GM12878 (cell line): ENCODE measurements around the gene CCNYL1. TPM values are rescaled to one million over a fixed set of nuclear protein-coding genes. Genes with fewer than 3 reads are reported as not detected.

Experiments used
- BCL3 ChIP-seq: IDR thresholded peaks from 2 replicates; pipeline ENCODE4 v1.6.1; 2011; ENCODE audit warnings: borderline replicate concordance, low read depth, mild to moderate bottlenecking, moderate library complexity, low read length; ENCODE audit not compliant: insufficient read depth, poor library complexity, severe bottlenecking
- BRCA1 ChIP-seq: IDR thresholded peaks from 2 replicates; pipeline ENCODE4 v1.6.1; 2011; ENCODE audit warnings: low read depth, low read length, improper control_type of control experiment
- DPF2 ChIP-seq: fragments of 450-650 bp; IDR thresholded peaks from 2 replicates; pipeline ENCODE4 v1.6.1; 2017; ENCODE audit warnings: mild to moderate bottlenecking
- E2F4 ChIP-seq: IDR thresholded peaks from 2 replicates; pipeline ENCODE4 v1.6.1; 2012; ENCODE audit warnings: low read depth, low read length, improper control_type of control experiment
- HCFC1 ChIP-seq: fragments of 150-350 bp; IDR thresholded peaks from 2 replicates; pipeline ENCODE4 v1.6.1; 2014; ENCODE audit warnings: low read length
- HDGF ChIP-seq: fragments of 450-650 bp; IDR thresholded peaks from 2 replicates; pipeline ENCODE4 v1.6.1; 2016; ENCODE audit warnings: antibody characterized with exemption
- IRF5 ChIP-seq: fragments of 450-650 bp; IDR thresholded peaks from 2 replicates; pipeline ENCODE4 v1.6.1; 2017; ENCODE audit warnings: borderline replicate concordance
- MLLT1 ChIP-seq: fragments of 450-650 bp; IDR thresholded peaks from 2 replicates; pipeline ENCODE4 v1.6.1; 2016; ENCODE audit warnings: mild to moderate bottlenecking
- MXI1 ChIP-seq: fragments of 150-350 bp; IDR thresholded peaks from 2 replicates; pipeline ENCODE4 v1.6.1; 2011; ENCODE audit warnings: low read depth, mild to moderate bottlenecking, inconsistent platforms, low read length, improper control_type of control experiment
- NBN ChIP-seq: fragments of 450-650 bp; IDR thresholded peaks from 2 replicates; pipeline ENCODE4 v1.6.1; 2016
- NFIC ChIP-seq: IDR thresholded peaks from 2 replicates; pipeline ENCODE4 v1.6.1; 2012; ENCODE audit warnings: low read depth, mild to moderate bottlenecking, inconsistent platforms, low read length, moderate library complexity
- NFYA ChIP-seq: IDR thresholded peaks from 2 replicates; pipeline ENCODE4 v1.6.1; 2011; ENCODE audit warnings: low read depth, mild to moderate bottlenecking, low read length, improper control_type of control experiment, borderline replicate concordance
- PRDM15 ChIP-seq: fragments of 450-650 bp; formaldehyde crosslinking; IDR thresholded peaks from 2 replicates; pipeline ENCODE4 v1.4.0; 2020; ENCODE audit warnings: mild to moderate bottlenecking, moderate library complexity
- SIX5 ChIP-seq: IDR thresholded peaks from 2 replicates; pipeline ENCODE4 v1.6.1; 2011; ENCODE audit warnings: mild to moderate bottlenecking, low read depth, low read length, moderate library complexity; ENCODE audit not compliant: severe bottlenecking
- SP1 ChIP-seq: IDR thresholded peaks from one replicate; pipeline ENCODE4 v1.6.1; 2011; ENCODE audit warnings: low read depth, low read length
- SPI1 ChIP-seq: IDR thresholded peaks from 2 replicates; pipeline ENCODE4 v1.6.1; 2011; ENCODE audit warnings: low read depth, mild to moderate bottlenecking, low read length, moderate library complexity, borderline replicate concordance; ENCODE audit not compliant: insufficient read depth
- ZBTB4 ChIP-seq: fragments of 450-650 bp; formaldehyde crosslinking; IDR thresholded peaks from 2 replicates; pipeline ENCODE4 v1.4.0; 2022; ENCODE audit warnings: mild to moderate bottlenecking, moderate library complexity
- polyA plus RNA-seq, 11 experiments: library from polyadenylated mRNA; depleted of rRNA in 4 of 11; unstranded in 6 of 11; stranded (reverse) in 5 of 11; fragments of >200 nt; fragmentation: Nextera tagmentation in 4 of 11; fragmentation: Illumina TruSeq in 1 of 11; extraction: Ambion mirVana in 4 of 11; extraction: Trizol in 1 of 11; gene quantifications; 1 replicate in 1 of 11; 2 replicates in 10 of 11; pipeline versions ENCODE4 v1.2.1 to v1.2.3, GENCODE V29; 2011 to 2016; ENCODE audit warnings: inconsistent platforms in 2 of 11, missing spikeins in 2 of 11, low read depth in 1 of 11
- total RNA-seq, 4 experiments: library from RNA; depleted of rRNA in 3 of 4; stranded (reverse); fragments of >200 nt in 3 of 4; fragmentation: Illumina TruSeq in 1 of 4; extraction: Trizol in 1 of 4; gene quantifications; 2 replicates each; pipeline versions ENCODE4 v1.2.1 to v1.2.3, GENCODE V29; 2013 to 2021

CCNYL1 gene
- total and polyA plus RNA-seq, 10 of the 15 experiments (the other 5 are each of a cell fraction or from before 2014, with no cell fraction given), result 1.8 to 12.3 (median 5.9) TPM

- TF ChIP-seq NFIC, result peak; percentile 55; the same call in 1 of the 2 replicates
- no peak for TF ChIP-seq MLLT1
- no peak for TF ChIP-seq DPF2
- TF ChIP-seq HDGF, result no peak
- TF ChIP-seq E2F4, result no peak
- no peak for TF ChIP-seq IRF5
- TF ChIP-seq NFYA, result no peak
- TF ChIP-seq SPI1, result no peak
- TF ChIP-seq SIX5, result no peak
- no peak for TF ChIP-seq SP1
- no peak for TF ChIP-seq BCL3
- TF ChIP-seq MXI1, result no peak
- TF ChIP-seq HCFC1, result no peak
- TF ChIP-seq BRCA1, result no peak
- no peak for TF ChIP-seq ZBTB4 (CRISPR knock-in tag)
- TF ChIP-seq NBN, result no peak
- no peak for TF ChIP-seq PRDM15 (CRISPR knock-in tag)
Measured at GRCh38 chr2:207676827-207677354, 34.5 kb upstream of the CCNYL1 start (continued).
